Middle frontal gyrus (tissue), 1 donor: Measurements from ENCODE around the gene INVS.
"Not testable (repeated sequence)": the region's sequence is repeated elsewhere in the genome, so short reads cannot be mapped to it uniquely, and the experiment has no call there.

Experiments used
- DNase-seq: peaks from one replicate; pipeline ENCODE4 v3.0.0-alpha.2; 2015; ENCODE audit warnings: low spot score; ENCODE audit errors: extremely low spot score

Gene INVS

DNA sequence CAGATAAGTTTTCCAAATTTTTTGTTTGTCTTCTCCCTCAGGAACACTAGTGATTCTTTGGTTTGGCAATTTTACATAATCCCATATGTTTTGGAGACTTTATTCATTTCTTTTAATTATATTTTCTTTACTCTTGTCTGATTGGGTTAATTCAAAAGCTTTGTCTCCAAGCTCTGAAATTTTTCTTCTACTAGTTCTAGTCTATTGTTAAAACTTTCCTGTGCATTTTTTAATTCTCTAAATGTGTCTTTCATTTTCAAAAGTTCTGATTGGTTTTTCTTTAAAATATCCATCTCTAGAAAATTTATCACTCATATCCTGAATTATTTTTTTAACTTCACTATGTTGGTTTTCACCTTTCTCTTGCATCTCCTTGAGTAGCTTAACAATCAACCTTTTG lies 92.2 kb downstream of the INVS start:
- no peak for DNase-seq

GRCh38 chr9:100193078-100193477 lies 94.0 kb downstream of the INVS start:
- no peak for DNase-seq

- DNase-seq: no peak
Measured at GRCh38 chr9:100196215-100196614, 97.2 kb downstream of the INVS start.

GRCh38 chr9:100196828-100197227 lies 97.8 kb downstream of the INVS start:
- no peak for DNase-seq

DNA sequence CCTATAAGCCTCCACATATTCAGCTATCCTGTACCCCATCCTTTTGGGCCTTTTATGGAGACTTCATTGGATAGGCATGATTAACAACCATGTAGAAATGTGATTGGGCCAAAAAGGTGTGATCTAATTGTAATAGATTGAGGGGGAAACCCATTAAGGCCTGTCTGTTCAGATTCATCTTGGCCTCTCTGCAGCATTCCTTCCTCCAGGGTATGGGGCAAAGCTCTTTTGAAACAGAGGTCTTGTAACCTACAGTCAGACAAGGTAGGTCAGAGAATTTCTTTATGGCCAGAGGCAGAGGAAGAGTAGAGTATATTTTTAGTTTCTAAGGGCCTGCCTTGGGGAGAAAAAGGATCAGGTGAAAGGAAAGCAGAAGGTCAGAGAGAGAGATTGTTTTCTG lies 98.5 kb downstream of the INVS start:
- DNase-seq: no peak

DNA sequence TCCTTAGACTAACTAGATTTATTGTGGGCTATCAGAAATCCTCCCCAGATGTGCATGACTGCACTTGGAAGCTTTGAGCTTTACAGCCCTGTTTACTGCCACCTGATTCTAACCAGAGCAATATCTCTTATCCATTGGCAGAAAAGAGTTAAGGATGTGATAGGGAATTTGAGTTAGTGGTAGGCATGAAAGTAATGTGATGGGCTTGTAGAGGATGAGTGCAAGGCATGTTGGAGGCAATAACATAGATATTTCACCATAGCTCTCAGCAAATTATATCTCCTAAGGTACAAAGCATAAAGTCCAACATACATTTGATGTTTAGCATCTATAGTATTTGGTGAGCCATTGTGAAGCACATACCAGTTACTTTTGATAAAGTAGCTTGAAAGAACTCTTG lies 103.8 kb downstream of the INVS start:
- no peak for DNase-seq

GRCh38 chr9:100204796-100205195 lies 105.8 kb downstream of the INVS start:
- DNase-seq: no peak

DNA sequence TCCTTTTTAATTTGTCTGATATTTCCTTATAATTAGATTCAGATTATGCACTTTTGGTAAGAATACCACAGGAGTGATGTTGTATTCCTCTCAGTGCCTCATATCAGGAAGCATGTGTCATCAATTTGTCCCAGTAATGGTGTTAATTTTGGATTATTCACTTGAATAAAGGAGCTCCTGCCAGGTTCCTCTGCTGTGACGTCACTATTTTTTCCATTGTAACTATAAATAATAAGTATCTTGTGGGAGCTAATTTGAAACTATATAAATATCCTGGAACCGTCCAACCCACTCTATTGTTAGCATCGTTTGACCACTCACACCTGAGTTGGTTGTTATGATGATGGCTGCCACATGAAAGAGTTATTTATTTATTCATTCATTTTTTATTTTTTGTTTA lies 107.9 kb downstream of the INVS start:
- DNase-seq: no peak

DNA sequence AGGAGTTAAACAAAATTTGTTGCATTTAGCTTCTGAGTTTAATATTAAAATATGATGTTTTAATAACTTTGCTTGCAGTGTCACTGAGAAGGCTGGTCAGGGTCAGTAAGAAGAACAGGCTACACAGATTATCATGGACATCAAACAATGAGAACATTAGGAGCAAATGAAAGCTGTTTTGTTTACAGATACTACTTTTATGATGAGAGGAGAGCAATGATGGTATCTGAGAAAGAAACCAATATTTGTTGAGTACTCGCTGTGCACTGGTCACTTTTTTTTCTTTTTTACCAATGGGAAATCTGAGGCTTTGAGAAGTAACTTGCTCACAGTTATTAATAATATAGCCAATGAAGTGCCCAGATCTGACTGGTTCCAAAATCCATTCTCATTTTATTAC lies 109.6 kb downstream of the INVS start:
- no peak for DNase-seq

DNA sequence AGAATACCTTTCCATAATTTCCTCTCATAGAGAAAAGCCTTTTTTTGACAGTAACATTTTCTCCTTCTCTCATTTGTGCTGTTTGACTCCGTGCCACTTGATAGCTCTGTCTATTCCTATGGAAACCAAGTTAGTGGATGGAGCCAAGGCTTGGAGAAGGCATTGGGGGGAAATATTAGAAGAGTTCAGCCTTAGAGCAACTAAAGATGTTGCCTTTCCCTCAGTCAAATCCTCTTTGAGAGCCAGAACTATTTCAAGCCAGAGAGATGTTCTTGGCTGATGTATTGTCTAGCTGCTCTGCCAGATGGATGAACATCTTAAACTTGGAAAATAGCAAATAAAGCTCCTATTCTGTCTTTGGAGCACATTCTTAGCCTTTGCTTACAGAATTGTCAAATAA lies 112.4 kb downstream of the INVS start:
- DNase-seq: peak; percentile 26

- DNase-seq: no peak
Measured at GRCh38 chr9:100213730-100214477, 114.9 kb downstream of the INVS start.

- no peak for DNase-seq
Measured at GRCh38 chr9:100216178-100216787, 117.2 kb downstream of the INVS start.

DNA sequence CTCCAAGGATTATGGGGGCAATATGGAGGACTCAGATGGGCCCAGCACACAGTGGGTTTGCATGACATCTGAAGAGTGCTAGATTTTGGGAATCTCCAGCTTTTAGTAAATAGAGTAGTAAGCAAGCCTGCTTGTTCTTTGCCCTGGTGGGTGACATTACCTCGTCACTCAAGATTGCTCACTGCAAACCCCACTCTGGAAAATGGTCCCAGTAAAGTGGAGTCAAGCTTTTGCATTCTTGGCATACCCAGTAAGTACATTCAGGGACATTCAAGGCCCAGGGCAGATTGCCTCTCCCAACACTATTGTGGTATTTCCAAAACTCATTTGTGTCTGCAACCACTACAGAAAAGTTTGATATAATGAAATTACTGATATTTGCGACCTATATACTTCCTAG lies 118.5 kb downstream of the INVS start:
- no peak for DNase-seq

DNA sequence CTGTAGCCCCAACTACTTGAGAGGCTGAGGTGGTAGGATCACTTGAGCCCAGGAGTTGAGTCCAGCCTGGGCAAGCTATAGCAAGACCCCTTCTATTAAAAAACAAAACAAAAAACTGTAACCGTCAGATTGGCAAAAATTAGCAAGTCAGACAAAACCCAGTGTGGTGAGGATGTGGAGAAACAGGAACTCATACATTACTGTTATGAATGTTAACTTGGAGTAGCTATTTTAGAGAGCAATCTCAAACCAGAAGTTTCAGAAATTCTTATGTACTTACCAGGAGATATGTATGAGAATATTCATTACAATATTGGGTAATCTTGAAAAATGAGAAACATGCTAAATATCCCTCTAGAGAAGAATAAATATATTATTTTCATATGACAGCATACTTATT lies 120.3 kb downstream of the INVS start:
- no peak for DNase-seq

DNA sequence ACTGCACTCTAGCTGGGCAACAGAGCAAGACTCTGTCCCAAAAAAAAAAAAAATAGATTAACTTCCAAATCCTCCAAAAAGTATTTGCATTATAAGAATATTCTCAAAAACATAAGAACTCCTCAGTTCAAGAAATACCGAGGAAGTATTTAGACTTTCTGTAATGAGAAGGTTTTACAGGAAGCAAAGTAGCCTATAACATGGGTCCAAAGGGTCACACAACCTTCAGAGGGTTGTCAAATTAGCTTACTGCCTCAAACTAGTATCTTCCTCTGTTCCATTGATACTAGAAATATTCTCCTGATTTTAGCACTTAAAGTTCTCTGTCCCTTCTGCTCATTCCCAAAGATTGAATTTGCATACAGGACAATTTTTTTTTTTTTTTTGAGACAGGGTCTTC lies 121.9 kb downstream of the INVS start:
- no peak for DNase-seq

DNA sequence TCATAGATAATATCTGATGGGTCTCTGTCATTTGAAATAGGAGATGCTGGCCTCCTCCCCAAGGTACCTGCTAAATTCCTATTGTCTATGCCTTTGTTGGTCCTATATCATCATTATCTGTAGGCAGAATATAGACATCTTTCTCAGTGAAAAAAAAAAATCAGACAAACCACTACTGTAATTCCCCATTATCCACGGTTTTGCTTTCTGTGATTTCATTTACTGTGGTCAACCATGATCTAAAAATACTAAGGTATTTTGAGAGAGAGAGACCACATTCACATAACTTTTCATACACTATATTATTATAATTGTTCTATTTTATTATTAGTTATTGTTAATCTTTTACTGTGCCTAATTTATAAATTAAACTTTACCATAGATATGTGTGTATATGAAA lies 122.5 kb downstream of the INVS start:
- no peak for DNase-seq

DNA sequence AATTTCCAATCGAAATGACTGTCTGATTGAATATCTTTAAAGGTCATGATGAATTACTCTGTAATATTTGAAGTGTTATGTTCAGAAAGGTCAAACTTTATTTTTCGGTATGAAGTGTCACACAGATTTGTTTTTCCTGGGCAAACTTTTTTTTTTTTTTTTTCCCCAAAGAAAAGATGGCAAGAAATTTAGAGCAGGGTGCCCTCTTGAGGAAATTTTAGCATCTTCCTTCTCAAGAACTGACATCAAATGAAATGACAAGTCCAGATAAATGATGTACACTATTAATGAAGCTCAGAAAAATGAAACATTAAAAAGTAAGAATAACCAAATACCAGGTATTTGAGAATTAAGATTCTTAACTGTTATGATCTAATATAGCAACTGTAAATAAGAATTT lies 123.6 kb downstream of the INVS start:
- DNase-seq: peak; percentile 14

GRCh38 chr9:100227636-100228035 lies 128.6 kb downstream of the INVS start:
- DNase-seq: no peak

DNA sequence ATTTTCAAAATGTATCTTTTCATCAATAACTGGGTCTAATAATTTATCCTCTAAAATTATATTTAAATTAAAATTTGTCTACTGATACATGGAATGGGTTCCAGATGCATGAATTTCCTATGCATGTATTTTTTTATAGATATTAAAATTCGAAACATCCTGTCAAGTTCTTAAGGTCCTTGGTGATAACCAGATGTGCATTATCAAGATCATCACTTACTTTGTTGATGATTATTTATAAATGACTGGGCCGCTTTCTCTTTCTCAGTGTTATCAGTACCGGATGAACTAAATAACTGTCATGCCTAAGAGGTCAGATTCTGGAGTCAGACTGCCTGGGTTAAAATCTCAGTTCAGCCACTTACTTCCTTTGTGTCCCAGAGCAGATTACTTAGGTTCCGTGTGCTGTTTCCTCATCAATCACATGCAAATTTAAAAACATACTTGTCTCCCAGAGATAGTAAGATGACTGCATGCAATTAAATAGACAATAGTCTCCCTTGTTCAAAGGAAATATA lies 129.4 kb downstream of the INVS start:
- no peak for DNase-seq

DNA sequence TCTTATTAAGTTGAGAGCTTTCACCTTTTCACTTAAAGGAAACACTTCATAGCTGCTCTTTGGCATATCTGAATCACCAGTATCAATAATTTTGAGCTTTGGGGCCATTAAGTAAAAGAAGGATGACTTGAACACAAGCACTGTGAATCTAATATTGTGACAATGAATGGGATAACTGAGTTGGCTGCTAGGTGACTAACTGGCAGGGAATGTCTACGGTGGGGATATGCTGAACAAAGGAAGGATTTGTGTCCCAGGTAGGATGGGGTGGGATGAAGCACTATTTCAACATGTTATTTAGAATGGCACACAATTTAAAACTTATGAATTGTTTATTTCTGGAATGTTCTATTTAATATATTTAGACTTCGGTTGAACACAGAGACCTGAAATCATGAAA lies 130.1 kb downstream of the INVS start:
- DNase-seq: no peak

DNA sequence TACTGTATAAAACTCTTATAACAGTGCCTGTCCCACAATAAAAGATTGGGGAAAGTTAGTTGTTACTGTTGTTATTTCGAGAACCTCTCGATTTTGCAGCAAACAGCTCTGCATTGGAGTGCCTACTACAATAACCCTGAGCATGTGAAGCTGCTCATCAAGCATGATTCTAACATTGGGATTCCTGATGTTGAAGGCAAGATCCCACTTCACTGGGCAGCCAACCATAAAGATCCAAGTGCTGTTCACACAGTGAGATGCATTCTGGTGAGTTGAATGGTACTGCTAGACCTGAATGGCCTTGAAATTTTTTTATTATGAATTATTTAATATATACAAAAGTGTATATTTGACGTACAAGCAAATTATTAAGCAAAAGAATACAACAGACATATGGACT lies 130.5 kb downstream of the INVS start:
- DNase-seq: no peak

DNA sequence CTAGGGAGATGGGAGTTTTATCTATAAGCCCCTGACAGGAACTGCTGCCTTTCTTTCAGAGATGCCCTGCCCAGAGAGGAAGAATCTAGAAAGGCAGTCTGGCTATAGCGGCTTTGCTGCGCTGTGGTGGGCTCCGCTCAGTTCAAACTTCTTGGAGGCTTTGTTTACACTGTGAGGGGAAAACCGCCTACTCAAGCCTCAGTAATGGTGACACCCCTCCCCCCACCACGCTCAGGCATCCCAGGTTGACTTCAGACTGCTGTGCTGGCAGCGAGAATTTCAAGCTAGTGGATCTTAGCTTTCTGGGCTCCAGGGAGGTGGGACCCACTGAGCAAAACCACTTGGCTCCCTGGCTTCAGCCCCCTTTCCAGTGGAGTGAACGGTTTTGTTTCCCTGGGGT lies 137.9 kb downstream of the INVS start:
- DNase-seq: not testable (repeated sequence)

- DNase-seq: no peak
Measured at GRCh38 chr9:100240512-100240911, 141.5 kb downstream of the INVS start.
